Lower leg skin (tissue), 3 donors: ENCODE data around the gene TTC39C.

ENCODE experiments used
- POLR2A ChIP-seq, 2 donors: fragments of 450-650 bp; IDR thresholded peaks; one replicate each; pipeline ENCODE4 v1.6.1; 2016 to 2017; ENCODE audit warnings: antibody characterized with exemption in 2 of 2, mild to moderate bottlenecking in 1 of 2, moderate library complexity in 1 of 2
- TF ChIP-seq, protein P1 (sequence below), 3 donors: fragments of 450-650 bp; IDR thresholded peaks; one replicate each; pipeline ENCODE4 v1.5.1; 2016; ENCODE audit warnings: antibody characterized with exemption in 3 of 3, mild to moderate bottlenecking in 3 of 3, moderate library complexity in 2 of 3

DNA sequence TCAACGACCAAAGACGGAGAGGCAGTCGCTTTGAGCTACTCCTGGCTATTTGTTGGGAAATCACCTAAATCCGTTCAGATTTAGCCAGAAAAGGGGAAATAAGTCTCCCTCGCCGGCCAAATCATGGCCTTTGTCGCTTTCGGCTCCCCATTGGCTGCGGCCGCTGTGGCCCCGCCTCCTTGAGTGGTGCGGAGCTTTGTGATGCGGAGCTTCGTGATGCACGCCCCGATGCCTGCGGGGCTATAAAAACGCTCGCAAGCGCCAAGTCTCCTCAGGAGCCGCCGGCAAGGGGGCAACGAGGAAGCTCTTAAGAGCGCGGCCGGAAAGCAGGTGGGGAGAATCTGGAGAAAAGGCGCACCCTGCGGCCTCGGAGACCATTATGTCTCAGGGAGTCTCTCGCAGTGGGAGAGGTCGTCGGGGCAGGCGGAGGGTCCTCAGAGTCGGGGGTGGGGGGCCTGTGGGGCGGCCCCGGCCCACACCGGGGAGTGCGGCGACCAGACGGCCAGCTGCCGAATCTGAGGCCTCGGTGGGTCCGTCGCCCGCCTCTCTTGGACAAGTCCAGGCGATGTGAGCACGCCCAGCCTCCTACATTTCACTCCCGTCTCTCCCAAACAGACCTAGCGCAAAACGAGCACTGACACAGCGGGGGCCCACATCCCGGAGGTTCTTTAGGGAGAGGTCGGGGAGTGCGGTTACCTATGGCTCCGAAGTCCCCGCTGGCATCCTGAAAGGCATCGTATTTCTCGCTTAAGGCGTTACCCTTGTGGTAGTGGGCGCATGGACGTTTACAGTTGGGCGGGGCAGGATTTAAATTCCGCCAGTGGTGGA, 124.4 kb downstream of the TTC39C start, which contains the start of gene CABYR:
- TF ChIP-seq, protein P1, sequence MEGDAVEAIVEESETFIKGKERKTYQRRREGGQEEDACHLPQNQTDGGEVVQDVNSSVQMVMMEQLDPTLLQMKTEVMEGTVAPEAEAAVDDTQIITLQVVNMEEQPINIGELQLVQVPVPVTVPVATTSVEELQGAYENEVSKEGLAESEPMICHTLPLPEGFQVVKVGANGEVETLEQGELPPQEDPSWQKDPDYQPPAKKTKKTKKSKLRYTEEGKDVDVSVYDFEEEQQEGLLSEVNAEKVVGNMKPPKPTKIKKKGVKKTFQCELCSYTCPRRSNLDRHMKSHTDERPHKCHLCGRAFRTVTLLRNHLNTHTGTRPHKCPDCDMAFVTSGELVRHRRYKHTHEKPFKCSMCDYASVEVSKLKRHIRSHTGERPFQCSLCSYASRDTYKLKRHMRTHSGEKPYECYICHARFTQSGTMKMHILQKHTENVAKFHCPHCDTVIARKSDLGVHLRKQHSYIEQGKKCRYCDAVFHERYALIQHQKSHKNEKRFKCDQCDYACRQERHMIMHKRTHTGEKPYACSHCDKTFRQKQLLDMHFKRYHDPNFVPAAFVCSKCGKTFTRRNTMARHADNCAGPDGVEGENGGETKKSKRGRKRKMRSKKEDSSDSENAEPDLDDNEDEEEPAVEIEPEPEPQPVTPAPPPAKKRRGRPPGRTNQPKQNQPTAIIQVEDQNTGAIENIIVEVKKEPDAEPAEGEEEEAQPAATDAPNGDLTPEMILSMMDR (IDR thresholded peaks at IDR 0.05) = no peak
- TF ChIP-seq POLR2A (IDR thresholded peaks at IDR 0.05) = no peak
